Stimulated activated CD8-positive, alpha-beta memory T cell treated with anti-CD3 and anti-CD28 coated beads, Interleukin-7, amount 100 ng/mL, for 4 hours (primary cell): ENCODE results near the gene NEK9.

ENCODE experiments used
- DNase-seq, 2 donors: peaks; one replicate each; pipeline ENCODE4 v3.0.0-alpha.2; 2020; ENCODE audit warnings: low read depth in 2 of 2

NEK9 gene

DNA sequence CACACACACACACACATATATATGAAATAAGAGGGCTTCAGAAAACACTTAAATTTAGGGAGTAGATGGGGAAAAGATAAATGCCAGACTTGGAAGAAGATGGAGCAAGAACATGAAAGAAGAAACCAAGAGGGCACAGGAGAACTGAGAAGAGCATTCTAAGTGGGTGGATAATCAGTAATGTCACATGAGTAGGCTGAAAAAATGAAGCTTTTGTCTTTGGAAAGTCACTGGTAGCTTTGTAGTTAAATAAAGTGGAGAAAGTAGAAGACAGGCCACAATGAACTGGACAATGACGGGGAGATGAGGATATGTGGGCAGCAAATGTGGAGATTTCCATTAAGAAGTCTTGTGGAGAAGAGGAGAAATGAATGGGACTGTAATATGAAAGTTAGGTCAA is 59.6 kb downstream of the NEK9 start:
- DNase-seq: no peak

DNA sequence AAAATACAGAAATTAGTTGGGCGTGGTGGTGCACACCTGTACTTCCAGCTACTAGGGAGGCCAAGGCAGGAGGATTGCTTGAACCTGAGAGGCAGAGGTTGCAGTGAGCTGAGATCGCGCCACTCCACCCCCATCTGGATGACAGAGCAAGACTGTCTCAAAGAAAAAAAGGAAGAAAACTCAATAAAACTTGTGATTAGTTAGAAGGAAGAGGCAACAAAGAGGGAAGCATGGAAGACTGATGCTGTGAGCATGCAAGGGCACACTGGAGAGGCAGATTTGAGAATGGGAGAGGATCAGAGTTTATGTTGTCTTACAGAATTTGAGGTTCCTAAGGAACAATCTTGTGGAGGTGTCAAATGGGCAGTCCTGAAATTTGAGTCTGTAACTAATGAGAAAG is 60.2 kb downstream of the NEK9 start:
- DNase-seq: no peak

DNA sequence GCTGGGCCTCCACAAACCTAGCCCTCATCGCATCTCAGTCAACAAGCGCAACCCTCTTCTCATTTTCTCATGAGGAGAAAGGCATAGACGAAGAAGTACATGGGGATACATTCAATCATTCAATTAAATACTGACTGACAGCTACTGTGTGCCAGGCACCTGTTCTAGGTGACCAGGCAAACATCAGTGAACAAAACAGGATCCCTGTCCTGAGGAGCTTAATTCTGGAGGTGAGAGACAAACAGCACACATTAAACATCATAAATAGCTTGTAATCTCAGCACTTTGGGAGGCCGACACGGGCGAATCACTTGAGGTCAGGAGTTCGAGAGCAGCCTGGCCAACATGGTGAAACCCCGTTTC is 62.7 kb downstream of the NEK9 start:
- no peak for DNase-seq

DNA sequence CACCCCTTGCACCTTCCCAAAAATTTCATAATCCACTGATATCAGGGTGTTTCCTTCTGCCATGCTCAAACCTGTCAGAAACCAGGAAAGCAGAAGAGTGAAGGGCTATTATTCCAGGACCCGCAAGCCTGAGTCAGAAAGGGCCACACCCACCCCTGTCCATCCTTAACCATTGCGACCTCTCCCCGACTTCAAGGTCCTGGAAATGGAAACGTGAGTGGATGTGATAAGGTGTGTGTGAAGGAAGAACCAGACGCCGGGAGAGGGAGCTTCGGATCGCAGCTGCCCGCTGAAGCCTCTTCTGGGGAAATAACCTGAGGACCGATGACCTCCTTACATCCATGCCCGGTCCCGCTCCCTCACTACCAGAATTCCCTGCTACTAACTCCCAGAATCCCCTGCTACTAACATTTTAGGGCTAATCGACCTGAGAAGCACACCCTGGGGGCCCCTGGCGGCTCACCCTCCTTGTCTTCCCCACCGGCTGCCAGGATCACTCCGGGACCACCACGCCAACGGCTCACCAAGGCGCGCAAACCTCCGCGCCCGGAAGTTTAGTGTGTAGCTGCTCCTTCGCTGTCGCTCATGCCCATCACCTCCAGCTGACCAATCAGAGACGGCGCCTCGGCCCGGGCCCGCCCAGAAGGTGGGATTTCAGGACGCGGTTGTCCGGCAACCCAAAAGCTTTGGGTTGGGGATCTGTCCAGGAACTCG is 63.2 kb downstream of the NEK9 start, which contains the start of gene ACYP1:
Gene ACYP1, minus strand, starts transcription at position 534 of the 714 bp plus-strand sequence. Its CDS starts 471 bp downstream, at position 63.
- DNase-seq: peak; percentile 83

DNA sequence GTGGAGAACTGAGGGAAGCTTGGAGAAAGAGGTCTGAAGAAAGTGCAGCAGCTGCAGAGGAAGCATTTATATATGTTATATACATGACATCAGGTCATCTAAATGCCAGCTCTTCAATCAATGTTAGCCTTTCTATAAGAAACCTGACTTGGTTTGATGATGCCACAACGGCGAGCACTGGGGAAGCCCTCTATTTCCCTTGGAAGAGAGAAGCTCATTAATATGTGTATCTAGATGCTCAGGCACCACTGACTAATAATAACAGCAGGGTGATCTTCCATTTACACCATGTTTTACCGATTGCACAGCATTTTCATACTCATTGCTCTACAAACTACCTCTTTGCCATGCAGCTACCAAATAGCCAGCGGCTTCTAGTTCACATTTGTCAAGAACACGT is 63.8 kb downstream of the NEK9 start:
- DNase-seq: no peak

DNA sequence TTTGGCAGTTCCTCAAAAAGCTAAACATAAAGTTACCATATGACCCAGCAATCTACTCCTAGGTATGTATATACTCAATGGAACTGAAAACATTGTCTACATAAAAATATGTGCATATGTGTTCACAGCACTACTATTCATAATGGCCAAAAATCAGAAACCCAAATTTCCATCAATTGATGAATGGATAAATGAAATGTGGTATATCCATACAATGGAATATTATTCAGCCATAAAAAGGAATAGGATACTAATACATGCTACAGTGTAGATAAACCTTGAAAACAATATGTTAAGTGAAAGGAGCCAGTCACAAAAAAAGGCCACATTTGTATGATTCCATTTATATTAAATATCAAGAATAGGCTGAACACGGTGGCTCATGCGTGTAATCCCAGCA is 66.4 kb downstream of the NEK9 start:
- no peak for DNase-seq

DNA sequence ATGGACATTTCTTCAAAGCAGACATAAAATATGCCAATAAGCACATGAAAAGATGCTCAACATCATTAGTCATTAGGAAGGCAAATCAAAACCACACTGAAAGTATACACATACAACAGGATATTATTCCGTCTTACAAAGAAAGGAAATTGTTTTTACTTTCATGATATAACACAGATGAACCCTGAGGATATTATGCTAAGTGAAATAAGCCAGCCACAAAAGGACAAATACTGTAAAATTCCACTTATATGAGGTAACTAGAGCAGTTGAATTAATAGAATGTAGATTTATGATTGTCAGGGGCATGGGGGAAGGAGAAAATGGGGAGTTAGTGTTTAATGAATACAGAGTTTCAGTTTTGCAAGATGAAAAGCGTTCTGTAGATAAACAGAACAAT is 67.2 kb downstream of the NEK9 start:
- no peak for DNase-seq

DNA sequence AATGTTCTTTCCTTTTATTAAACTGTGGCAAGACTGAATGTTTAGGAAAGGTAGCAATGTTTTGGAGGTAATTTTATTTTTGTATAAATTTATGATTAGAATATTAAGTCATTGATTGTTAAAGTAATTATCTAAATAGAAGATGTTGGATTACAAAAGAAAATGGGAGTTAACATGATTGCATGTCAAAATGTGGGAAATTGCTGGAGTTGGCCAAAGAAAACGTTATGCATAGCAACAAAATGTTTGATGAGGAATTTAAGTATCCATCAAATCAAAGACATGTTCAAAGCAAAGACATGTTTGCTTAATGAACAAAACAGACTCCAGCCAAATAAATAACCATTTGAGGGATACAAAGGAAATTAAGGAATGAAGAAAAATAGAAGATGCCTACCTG is 72.4 kb downstream of the NEK9 start:
- DNase-seq: no peak

DNA sequence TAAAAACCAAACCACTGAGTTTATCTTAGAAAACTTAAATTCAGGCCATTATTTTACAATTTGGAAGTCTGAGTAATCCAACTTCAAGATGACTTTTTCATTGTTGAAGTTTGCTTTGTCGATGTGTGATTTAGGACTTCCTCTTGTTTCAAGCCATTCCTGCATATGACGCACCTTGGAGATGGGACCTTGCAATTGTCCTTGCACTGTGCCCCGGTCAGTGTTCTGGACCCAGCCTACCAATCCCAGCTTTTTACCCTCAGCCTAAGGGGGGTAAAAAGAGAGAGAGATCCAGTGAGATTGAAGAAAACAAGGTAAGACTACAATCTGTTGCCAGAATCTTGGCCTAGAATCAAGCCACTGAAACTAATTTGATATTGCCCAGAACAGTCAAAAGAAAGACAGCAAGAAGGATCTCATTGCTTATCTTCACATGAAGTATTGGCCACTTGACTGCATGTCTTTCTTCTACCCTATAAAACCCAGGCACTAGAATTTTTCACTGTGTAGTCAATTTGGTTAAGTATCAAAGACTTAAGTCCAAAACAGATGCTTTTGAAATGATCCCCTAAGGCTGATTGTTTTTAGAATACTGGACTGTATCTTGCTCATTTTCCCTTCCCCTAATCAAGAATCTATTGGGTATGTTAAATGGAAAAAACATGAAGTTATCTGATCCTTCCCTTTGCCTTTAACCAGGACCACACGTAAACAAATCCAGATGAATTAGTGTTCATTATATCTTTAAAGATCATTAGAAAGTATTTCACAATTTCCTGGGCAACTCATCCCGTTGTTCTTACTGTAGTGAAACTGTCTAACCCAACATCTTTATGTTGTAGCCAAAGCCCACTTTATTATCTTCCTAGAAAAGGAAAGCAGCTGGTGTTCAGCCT is 73.2 kb downstream of the NEK9 start:
- no peak for DNase-seq

DNA sequence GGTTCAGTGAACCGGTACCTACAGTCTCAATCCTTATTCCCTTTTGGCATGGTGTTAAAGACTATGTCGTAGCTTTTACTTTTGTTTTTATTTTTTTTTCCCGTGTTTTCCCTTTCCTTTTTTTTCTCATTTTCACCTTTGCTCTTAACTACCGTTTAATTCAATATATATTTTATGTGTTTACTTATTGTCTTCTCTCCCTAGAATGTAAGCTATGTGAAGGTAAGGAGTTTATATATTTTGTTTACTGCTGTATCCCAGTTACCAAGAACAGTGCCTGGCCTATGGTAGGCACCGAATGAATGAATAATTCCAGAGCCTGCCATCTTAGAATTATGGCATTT is 75.3 kb downstream of the NEK9 start:
- no peak for DNase-seq

DNA sequence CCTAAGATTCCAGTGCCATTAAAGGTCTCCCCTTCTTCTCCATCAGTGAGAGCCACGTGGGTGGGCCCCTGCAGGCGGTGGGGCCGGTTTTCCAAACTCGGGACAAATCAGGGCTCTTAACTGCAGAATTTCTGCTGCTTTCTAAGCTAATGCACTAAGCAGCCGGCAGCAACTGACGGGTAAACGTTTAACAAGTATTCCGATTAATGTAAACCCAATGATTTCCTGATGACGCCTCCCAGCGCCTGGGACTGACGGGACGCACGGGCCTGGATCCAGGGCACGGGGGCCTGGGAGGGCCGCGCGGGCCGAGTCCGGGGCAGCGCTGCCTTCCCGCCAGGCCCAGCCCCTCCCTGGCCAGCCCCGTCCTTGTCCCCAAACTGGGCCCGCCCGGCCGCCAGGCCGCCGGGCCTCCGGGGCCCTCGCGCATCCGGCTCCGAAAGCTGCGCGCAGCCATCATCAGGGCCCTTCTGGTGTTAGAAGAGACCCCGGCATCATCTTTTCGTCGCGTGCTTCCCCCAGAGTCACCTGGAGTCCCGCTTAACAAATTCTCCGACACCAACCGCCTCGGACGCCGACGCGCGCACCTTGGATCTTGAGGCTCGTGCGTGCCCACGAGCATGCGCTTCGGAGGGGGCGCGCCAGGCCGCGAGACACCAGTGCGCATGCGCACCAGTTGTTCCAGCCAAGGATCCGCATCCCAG is 75.8 kb downstream of the NEK9 start, which contains the start of gene MLH3:
Gene MLH3, minus strand, starts transcription at position 616 of the 704 bp plus-strand sequence. CDS start 1,812 bp downstream, outside the sequence.
- DNase-seq: peak; percentile 49 to 76

DNA sequence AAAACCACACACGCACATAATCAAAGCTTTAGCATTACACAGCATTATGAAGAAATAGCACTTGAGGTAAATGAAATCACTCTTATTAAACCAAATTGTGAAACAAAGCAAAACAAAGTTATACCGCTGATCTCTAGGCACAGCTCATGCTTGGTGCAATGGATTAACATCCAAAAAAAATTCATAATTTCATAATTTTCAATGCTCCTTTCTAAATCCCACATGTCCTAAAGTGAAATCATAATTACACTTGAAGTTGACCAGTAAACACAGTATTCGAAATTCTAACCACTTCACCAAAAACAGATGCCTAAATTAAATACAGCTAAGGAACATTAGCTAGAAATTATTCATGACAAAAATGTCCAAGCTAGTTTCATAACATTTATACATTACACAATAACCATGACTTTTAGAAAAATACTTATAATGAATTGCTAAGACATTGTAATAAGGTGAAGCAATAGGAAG is 77.1 kb downstream of the NEK9 start:
- no peak for DNase-seq

DNA sequence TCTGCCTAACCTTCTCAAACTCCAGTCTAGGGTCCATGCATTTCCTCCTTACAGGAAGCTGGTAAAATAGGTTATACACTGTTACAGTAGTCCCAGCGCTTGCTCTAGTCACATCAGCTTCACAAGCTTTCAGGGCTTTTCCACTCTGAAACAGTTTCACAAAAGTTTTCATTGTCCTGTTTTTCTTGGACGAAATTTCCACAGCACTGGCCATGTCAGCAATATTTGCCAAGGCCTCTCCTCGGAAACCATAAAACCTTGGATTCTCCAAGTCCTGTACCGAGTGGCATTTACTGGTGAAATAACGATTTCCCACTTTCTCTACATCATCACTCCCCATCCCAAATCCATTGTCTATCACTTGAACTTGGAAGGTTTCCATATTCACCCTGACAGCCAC is 77.7 kb downstream of the NEK9 start:
- no peak for DNase-seq

DNA sequence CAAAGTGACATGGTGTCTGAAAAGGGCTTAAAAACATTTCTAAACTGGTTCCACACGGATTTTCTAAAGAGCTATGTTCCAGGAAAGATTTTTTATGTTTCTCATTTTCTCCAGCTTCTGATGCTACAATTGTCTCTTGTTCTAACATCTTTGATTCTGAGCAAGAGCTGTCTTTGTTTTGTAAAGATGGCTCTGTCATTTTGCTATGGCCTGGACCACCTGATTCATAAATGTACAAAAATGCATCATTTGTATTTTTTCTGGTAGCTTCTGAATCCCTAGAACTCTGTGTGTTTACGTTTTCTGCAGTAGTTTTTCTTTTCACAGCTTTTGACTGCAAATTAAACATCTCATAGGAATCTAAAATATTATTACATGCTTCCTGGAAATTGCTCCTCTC is 78.7 kb downstream of the NEK9 start:
- DNase-seq: no peak

DNA sequence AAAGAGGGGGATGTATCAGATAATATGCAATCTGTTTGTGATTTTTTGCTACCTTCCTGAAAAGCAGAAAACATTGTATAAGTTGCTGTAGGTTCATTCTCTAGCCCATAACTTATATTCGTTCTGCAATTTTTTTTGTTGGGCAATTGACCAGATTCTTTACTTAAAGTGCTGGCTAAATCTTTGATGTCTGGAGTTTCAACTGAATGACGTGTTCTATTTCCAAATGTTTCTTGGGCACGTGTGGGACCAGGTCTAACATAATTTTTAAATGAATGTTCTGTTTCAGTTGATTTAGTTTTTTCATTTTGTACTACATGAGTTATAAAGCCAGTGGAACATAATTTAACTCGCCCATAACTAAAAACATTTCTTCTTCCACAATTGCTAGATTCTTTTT is 79.3 kb downstream of the NEK9 start:
- no peak for DNase-seq

DNA sequence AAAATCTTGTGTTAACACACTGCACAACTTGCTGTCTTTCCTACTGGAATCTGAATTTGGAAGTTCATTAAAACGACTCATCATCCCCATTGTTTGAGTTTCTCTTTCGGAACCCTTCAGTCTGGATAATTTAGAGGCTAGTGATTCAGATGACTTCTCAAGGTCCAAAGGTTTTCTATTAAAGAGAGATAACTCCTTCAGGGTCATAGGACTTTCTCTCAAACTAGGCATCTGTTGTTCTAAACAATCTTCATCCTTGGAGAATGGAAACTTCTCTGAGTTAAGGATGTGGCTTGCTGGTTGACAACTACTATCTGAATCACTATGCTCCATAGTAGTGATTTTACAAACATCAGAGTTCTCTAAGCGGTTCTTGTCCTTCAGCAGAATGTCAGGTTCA is 79.9 kb downstream of the NEK9 start:
- DNase-seq: no peak

DNA sequence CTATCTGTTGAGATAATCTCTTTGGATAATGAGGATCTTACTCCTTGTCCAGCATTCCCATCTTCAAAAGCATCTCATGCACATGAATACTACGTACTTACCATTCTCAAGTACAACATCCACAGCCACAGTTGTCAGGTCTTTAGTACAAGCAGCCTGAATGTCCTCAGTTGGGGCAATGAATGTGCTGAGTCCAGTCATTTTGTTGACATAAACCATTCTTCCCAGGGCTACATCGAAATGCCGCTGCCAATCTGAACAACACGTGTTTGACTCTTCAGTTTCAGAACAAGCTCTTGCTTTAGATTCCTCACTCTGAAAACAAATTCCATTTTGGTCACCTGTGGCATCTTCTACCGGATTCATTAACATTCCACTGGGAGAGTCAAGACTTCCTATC is 80.6 kb downstream of the NEK9 start:
- no peak for DNase-seq

DNA sequence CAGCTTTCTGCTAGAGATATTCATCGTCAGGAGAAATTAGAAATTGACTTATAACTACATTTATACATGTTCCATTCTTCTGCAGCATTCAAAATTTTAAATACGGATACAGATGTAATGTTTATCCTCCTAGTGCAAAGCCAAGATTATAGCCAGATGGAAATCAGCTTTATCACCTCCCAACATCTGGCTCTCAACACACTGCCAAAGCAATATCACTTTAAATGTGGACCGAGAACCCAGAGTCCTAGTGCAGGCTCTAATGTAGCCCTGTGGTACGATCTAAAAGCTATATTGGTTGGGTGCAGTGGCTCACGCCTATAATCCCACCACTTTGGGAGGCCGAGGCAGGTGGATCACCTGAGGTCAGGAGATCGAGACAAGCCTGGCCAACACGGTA is 82.1 kb downstream of the NEK9 start:
- DNase-seq: no peak

DNA sequence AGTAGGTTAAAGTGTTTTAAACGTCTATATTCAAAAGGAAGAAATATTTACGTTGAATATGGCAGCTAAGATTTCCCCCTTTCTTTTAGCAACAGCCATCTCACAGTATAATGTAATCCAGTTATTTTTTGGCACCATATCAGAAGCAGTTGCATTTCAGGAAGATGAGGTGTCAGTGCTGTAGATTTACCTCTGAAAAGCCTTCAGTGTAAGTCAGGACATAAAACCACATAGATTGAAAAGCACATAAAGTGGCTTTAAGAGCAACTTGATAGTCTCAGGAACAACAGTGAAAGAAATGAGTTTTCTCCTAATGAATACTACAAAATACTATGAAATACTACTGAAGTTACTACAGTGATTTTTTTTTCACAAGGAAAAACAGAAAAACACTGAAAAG is 82.5 kb downstream of the NEK9 start:
- no peak for DNase-seq

DNA sequence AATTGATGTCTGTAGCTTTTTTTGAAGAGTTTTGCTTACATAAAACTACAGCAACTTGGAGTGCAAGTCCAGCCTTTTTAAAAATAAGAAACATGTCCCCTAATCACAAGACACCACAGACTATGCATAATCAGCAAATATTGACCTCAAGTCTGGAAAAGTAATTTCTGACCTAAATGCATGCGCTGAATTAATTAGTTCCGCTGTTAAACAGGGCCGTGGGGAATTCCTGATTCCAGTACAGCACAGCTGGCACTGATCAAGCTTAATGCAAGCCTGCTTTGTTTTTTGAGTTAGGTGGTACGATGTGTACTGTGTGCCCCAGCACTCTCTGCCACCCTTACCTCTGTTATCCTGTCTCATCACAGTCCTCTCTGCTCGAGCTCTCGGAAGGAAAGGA is 84.8 kb downstream of the NEK9 start:
- DNase-seq: no peak

DNA sequence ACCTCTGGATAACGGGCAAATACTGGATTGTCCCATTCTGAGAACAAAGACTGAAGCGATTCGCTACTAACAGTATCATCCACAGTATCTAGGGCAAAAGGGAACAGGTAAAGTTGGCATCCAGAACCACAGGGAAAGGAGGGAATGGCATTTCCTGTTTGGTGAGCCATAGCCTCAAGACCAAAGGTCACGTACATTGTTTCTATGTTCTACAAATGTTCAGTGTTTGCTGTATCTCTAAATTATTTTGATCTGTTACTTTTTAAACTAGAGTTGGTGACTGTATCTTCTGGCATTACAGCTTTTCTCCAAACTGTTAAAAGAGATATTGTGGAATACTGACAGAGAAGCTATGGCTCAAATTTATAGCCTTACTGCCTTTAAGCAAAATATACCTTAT is 85.2 kb downstream of the NEK9 start:
- DNase-seq: no peak

DNA sequence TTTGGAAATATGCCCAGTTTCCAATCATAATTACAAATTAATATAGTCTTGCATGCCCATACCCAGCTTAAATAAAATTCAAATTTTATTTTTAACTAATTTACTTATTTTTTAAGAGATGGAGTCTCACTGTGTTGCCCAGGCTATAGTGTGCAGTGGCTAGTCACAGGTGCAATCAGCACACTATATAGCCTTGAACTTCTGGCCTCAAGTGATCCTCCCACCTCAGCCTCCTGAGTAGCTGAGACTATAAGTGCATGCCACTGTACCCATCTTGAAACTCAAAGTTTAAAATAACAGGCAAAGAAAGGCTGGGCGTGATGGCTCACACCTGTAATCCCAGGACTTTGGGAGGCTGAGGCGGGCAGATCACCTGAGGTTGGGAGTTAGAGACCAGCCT is 85.9 kb downstream of the NEK9 start:
- no peak for DNase-seq

DNA sequence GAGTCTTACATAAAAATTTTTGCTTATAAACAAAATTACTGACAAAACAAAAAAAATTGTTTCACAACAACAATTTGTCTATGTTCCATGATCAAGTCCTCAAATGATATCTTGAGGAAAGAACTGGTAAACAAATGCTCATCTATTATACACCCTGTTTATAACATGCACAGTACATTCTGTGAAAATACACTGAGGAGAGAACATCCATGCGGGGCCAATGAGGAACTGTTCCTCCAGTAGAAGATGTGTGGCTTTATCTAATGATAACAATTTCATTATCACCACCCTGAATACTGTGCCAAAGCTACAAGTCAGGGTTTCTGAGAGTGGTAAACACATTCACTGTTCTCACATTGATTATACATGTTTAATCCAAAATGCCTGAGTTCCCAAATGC is 86.3 kb downstream of the NEK9 start:
- no peak for DNase-seq
